Liver (tissue), 3 donors: ENCODE measurements around the gene COX4I1.

Experiments used
- ATF3 ChIP-seq: IDR thresholded peaks from 2 replicates; pipeline ENCODE4 v1.6.1; 2016; ENCODE audit warnings: antibody characterized with exemption
- CTCF ChIP-seq: fragments of 150-350 bp; IDR thresholded peaks from 2 replicates; pipeline ENCODE4 v1.5.1; 2017; ENCODE audit warnings: improper control_type of control experiment, low read depth, low read length; ENCODE audit not compliant: missing input control
- EGR1 ChIP-seq, 2 donors: IDR thresholded peaks; 2 replicates each; pipeline ENCODE4 v1.6.1; 2016 to 2018; ENCODE audit warnings: antibody characterized with exemption in 2 of 2, low read depth in 2 of 2
- GABPA ChIP-seq, 2 donors: IDR thresholded peaks in 1 of 2; conservative IDR thresholded peaks in 1 of 2; 2 replicates each; pipeline ENCODE4 v1.6.1; 2016; ENCODE audit warnings: antibody characterized with exemption in 2 of 2, mild to moderate bottlenecking in 1 of 2, moderate library complexity in 1 of 2
- HNF4A ChIP-seq, 2 donors: conservative IDR thresholded peaks; 2 replicates each; pipeline ENCODE4 v1.6.1; 2016; ENCODE audit warnings: antibody characterized with exemption in 2 of 2, mild to moderate bottlenecking in 2 of 2
- MAX ChIP-seq: IDR thresholded peaks from 2 replicates; pipeline ENCODE4 v1.6.1; 2016; ENCODE audit warnings: antibody characterized with exemption
- NR2F2 ChIP-seq: IDR thresholded peaks from 2 replicates; pipeline ENCODE4 v1.6.1; 2016; ENCODE audit warnings: antibody characterized with exemption
- RAD21 ChIP-seq, 2 donors: IDR thresholded peaks; 2 replicates each; pipeline ENCODE4 v1.6.1; 2016; ENCODE audit warnings: antibody characterized with exemption in 2 of 2, mild to moderate bottlenecking in 2 of 2
- REST ChIP-seq: IDR thresholded peaks from 2 replicates; pipeline ENCODE4 v1.6.1; 2016; ENCODE audit warnings: antibody characterized with exemption, mild to moderate bottlenecking
- TAF1 ChIP-seq: conservative IDR thresholded peaks from 2 replicates; pipeline ENCODE4 v1.6.1; 2016; ENCODE audit warnings: antibody characterized with exemption, mild to moderate bottlenecking
- YY1 ChIP-seq: IDR thresholded peaks from 2 replicates; pipeline ENCODE4 v1.6.1; 2016; ENCODE audit warnings: antibody characterized with exemption, mild to moderate bottlenecking
- ZBTB33 ChIP-seq: IDR thresholded peaks from 2 replicates; pipeline ENCODE4 v1.6.1; 2016; ENCODE audit warnings: antibody characterized with exemption
- donor health status: healthy.
- donor health status: healthy.

- TF ChIP-seq TAF1 (no peak), RAD21 (IDR thresholded peaks at IDR 0.05) (no peak), REST (no peak), GABPA (IDR thresholded peaks at IDR 0.05 in 1 of 2, conservative IDR thresholded peaks at IDR 0.05 in 1 of 2) (no peak), CTCF (no peak), NR2F2 (no peak), HNF4A (conservative IDR thresholded peaks at IDR 0.05) (no peak), YY1 (no peak), EGR1 (IDR thresholded peaks at IDR 0.05; ENCODE audit: low read depth in 2 of 2) (no peak), MAX (no peak), ATF3 (no peak), ZBTB33 (no peak)
These were observed 4.1 kb downstream of the COX4I1 start for GRCh38 chr16:85803570-85803969.
